ENCODE results near the gene ZDHHC15.

DNA sequence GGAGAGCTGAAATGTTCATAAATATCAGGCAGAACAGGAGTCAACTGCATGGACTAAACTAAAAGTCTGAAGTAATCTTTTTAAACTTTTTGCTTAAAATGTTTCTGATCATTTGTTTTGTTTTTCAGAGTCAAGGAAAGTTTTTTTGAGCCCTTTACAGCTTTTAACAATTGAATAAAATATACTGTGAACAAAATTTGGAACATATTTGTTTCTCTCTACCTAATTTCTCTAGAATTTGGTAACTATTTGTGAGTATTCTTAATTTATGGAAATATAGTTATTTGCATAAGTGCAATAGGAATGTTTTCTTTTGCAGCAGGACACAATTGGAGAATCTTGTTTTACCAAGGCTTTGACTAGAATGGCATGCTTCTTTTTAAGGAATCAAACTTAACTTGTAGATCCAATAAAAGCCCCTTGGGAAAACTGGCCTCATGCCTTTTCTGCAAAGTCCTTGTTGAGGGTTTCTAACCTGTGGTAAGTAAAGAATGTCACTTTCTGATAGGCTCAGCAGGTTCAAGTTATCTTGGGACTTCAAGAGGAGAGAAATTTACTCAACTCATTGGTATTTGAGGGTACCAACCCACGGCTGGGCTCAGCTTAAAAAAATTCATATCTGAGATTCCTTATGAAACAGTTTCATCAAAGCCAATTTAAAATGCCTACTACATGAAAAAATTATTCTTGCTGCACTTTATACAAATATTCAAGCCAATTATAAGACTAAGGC is 157.4 kb downstream of the ZDHHC15 start:
- no peak for TF ChIP-seq JUND (IDR thresholded peaks at IDR 0.05)
- TF ChIP-seq, protein P1, sequence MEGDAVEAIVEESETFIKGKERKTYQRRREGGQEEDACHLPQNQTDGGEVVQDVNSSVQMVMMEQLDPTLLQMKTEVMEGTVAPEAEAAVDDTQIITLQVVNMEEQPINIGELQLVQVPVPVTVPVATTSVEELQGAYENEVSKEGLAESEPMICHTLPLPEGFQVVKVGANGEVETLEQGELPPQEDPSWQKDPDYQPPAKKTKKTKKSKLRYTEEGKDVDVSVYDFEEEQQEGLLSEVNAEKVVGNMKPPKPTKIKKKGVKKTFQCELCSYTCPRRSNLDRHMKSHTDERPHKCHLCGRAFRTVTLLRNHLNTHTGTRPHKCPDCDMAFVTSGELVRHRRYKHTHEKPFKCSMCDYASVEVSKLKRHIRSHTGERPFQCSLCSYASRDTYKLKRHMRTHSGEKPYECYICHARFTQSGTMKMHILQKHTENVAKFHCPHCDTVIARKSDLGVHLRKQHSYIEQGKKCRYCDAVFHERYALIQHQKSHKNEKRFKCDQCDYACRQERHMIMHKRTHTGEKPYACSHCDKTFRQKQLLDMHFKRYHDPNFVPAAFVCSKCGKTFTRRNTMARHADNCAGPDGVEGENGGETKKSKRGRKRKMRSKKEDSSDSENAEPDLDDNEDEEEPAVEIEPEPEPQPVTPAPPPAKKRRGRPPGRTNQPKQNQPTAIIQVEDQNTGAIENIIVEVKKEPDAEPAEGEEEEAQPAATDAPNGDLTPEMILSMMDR (IDR thresholded peaks at IDR 0.05; ENCODE audit: low read depth, low read length, missing input control) = no peak
- TF ChIP-seq EGR1 (IDR thresholded peaks at IDR 0.05; ENCODE audit: low read depth in 2 of 2) = no peak
- no peak for TF ChIP-seq RAD21 (IDR thresholded peaks at IDR 0.05)
- no peak for TF ChIP-seq GABPA (IDR thresholded peaks at IDR 0.05 in 1 of 2, conservative IDR thresholded peaks at IDR 0.05 in 1 of 2)
- TF ChIP-seq, protein P2, sequence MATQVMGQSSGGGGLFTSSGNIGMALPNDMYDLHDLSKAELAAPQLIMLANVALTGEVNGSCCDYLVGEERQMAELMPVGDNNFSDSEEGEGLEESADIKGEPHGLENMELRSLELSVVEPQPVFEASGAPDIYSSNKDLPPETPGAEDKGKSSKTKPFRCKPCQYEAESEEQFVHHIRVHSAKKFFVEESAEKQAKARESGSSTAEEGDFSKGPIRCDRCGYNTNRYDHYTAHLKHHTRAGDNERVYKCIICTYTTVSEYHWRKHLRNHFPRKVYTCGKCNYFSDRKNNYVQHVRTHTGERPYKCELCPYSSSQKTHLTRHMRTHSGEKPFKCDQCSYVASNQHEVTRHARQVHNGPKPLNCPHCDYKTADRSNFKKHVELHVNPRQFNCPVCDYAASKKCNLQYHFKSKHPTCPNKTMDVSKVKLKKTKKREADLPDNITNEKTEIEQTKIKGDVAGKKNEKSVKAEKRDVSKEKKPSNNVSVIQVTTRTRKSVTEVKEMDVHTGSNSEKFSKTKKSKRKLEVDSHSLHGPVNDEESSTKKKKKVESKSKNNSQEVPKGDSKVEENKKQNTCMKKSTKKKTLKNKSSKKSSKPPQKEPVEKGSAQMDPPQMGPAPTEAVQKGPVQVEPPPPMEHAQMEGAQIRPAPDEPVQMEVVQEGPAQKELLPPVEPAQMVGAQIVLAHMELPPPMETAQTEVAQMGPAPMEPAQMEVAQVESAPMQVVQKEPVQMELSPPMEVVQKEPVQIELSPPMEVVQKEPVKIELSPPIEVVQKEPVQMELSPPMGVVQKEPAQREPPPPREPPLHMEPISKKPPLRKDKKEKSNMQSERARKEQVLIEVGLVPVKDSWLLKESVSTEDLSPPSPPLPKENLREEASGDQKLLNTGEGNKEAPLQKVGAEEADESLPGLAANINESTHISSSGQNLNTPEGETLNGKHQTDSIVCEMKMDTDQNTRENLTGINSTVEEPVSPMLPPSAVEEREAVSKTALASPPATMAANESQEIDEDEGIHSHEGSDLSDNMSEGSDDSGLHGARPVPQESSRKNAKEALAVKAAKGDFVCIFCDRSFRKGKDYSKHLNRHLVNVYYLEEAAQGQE (IDR thresholded peaks at IDR 0.05) = no peak
- TF ChIP-seq, protein P3, sequence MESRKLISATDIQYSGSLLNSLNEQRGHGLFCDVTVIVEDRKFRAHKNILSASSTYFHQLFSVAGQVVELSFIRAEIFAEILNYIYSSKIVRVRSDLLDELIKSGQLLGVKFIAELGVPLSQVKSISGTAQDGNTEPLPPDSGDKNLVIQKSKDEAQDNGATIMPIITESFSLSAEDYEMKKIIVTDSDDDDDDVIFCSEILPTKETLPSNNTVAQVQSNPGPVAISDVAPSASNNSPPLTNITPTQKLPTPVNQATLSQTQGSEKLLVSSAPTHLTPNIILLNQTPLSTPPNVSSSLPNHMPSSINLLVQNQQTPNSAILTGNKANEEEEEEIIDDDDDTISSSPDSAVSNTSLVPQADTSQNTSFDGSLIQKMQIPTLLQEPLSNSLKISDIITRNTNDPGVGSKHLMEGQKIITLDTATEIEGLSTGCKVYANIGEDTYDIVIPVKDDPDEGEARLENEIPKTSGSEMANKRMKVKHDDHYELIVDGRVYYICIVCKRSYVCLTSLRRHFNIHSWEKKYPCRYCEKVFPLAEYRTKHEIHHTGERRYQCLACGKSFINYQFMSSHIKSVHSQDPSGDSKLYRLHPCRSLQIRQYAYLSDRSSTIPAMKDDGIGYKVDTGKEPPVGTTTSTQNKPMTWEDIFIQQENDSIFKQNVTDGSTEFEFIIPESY (IDR thresholded peaks at IDR 0.05) = no peak
- TF ChIP-seq, protein P4, sequence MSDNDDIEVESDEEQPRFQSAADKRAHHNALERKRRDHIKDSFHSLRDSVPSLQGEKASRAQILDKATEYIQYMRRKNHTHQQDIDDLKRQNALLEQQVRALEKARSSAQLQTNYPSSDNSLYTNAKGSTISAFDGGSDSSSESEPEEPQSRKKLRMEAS (IDR thresholded peaks at IDR 0.05) = no peak
- TF ChIP-seq YY1 (IDR thresholded peaks at IDR 0.05) = no peak
- TF ChIP-seq, protein P5, sequence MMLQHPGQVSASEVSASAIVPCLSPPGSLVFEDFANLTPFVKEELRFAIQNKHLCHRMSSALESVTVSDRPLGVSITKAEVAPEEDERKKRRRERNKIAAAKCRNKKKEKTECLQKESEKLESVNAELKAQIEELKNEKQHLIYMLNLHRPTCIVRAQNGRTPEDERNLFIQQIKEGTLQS (IDR thresholded peaks at IDR 0.05) = no peak
- TF ChIP-seq TAF1 (conservative IDR thresholded peaks at IDR 0.05) = no peak
- no peak for TF ChIP-seq NR2F2 (IDR thresholded peaks at IDR 0.05)
- TF ChIP-seq RXRA (IDR thresholded peaks at IDR 0.05) = no peak

All from liver (tissue), 3 donors.